ENCODE results near the gene LAPTM5.

- TF ChIP-seq POLR2A (IDR thresholded peaks at IDR 0.05) (no peak), CTCF (IDR thresholded peaks at IDR 0.05) (no peak), POLR2AphosphoS5 (IDR thresholded peaks at IDR 0.05; ENCODE audit: insufficient read depth in 1 of 2, low read depth in 1 of 2) (no peak)
Measured at GRCh38 chr1:30712583-30712982, 45.0 kb downstream of the LAPTM5 start.

Data from vagina (tissue), 2 donors.